NT2/D1 (cell line): ENCODE results near the gene ZNF655.
"Not testable (repeated sequence)": the region's sequence is repeated elsewhere in the genome, so short reads cannot be mapped to it uniquely, and the experiment has no call there.

Source experiments
- DNase-seq: peaks from one replicate; pipeline ENCODE4 v3.0.0-alpha.2; 2011; ENCODE audit warnings: low read depth, low spot score
- H3K27me3 ChIP-seq: 2 replicates; pipeline ENCODE4 v1.6.0; 2011; ENCODE audit warnings: mild to moderate bottlenecking; ENCODE audit not compliant: insufficient read length, insufficient read depth
- H3K36me3 ChIP-seq: 2 replicates; pipeline ENCODE4 v1.6.1; 2011; ENCODE audit warnings: mild to moderate bottlenecking, low read length, mixed read lengths; ENCODE audit not compliant: insufficient read depth, insufficient read length
- H3K4me1 ChIP-seq: 2 replicates; pipeline ENCODE4 v1.5.1; 2011; ENCODE audit not compliant: insufficient read depth, insufficient read length
- H3K4me3 ChIP-seq: 2 replicates; pipeline ENCODE4 v1.5.1; 2011; ENCODE audit warnings: low read depth; ENCODE audit not compliant: insufficient read length
- H3K9ac ChIP-seq: 2 replicates; pipeline ENCODE4 v1.6.0; 2011; ENCODE audit warnings: low read depth; ENCODE audit not compliant: insufficient read length
- H3K9me3 ChIP-seq: 2 replicates; pipeline ENCODE4 v1.5.1; 2011; ENCODE audit warnings: mild to moderate bottlenecking, low read length; ENCODE audit not compliant: insufficient read depth
- SUZ12 ChIP-seq: IDR thresholded peaks from 2 replicates; pipeline ENCODE4 v1.6.1; 2011; ENCODE audit not compliant: insufficient read length, insufficient read depth; ENCODE audit errors: extremely low read depth
- YY1 ChIP-seq: IDR thresholded peaks from 2 replicates; pipeline ENCODE4 v1.6.1; 2011; ENCODE audit not compliant: insufficient read length, insufficient read depth
- ZNF274 ChIP-seq: IDR thresholded peaks from 2 replicates; pipeline ENCODE4 v1.6.1; 2011; ENCODE audit warnings: mild to moderate bottlenecking, low read depth, low read length

The ZNF655 gene

GRCh38 chr7:99579281-99579955 lies 21.0 kb downstream of the ZNF655 start:
- no peaks in the 10 kb centered on the region for H3K4me1 ChIP-seq
- no peaks in the 10 kb centered on the region for H3K9me3 ChIP-seq
- peaks cover 7% of the 10 kb centered on the region for H3K36me3 ChIP-seq
- TF ChIP-seq SUZ12 (no peak), YY1 (no peak), ZNF274 (no peak)
- peak overlapping the region; percentile 54 for H3K4me3 ChIP-seq
- no peaks in the 10 kb centered on the region for H3K27me3 ChIP-seq
- H3K9ac ChIP-seq, result peak overlapping the region; percentile 82
- DNase-seq, result no peak

GRCh38 chr7:99579956-99580777 lies 21.7 kb downstream of the ZNF655 start:
- H3K4me3 ChIP-seq, result peak overlapping the region; percentile 54
- TF ChIP-seq SUZ12, result no peak
- no peak for TF ChIP-seq YY1
- TF ChIP-seq ZNF274, result no peak
- no peaks in the 10 kb centered on the region for H3K36me3 ChIP-seq
- no peaks in the 10 kb centered on the region for H3K9me3 ChIP-seq
- DNase-seq, result peak; percentile 49
- no peaks in the 10 kb centered on the region for H3K4me1 ChIP-seq
- no peaks in the 10 kb centered on the region for H3K27me3 ChIP-seq
- H3K9ac ChIP-seq, result peak overlapping the region; percentile 82

- Histone ChIP-seq H3K9ac (peak overlapping the region; percentile 82), H3K4me3 (peak overlapping the region; percentile 54)
- H3K36me3 ChIP-seq, H3K27me3 ChIP-seq, H3K4me1 ChIP-seq, H3K9me3 ChIP-seq, DNase-seq: not testable (repeated sequence)
These were observed 22.4 kb downstream of the ZNF655 start for GRCh38 chr7:99580778-99581332.

DNA sequence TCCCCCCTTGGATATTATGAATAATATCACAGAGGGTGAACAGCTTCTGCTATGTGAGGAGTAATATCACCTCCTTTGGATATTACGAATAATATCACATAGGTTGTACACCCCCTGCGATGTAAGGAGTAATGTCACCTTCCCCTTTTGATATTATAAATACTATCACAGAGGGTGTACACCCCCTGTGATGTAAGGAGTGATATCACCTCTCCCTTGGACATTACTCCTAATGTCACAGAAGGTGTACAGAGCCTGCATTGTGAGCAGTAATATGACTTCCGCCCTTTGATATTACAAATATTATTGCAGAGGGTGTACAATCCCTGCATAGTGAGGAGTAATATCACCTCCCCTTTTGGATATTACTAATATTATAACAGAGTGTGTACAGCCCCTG lies 30.4 kb downstream of the ZNF655 start:
- no peaks in the 10 kb centered on the region for H3K4me1 ChIP-seq
- no peak overlapping the region for H3K4me3 ChIP-seq
- TF ChIP-seq ZNF274, result no peak
- TF ChIP-seq SUZ12, result no peak
- TF ChIP-seq YY1, result no peak
- H3K9ac ChIP-seq, result no peak overlapping the region
- H3K27me3 ChIP-seq, result peaks cover 11% of the 10 kb centered on the region
- DNase-seq, result no peak
- H3K36me3 ChIP-seq, result no peaks in the 10 kb centered on the region
- no peaks in the 10 kb centered on the region for H3K9me3 ChIP-seq

- no peak for DNase-seq
- Histone ChIP-seq H3K9ac (no peak overlapping the region), H3K4me1 (no peaks in the 10 kb centered on the region), H3K36me3 (no peaks in the 10 kb centered on the region), H3K4me3 (no peak overlapping the region), H3K27me3 (no peaks in the 10 kb centered on the region), H3K9me3 (no peaks in the 10 kb centered on the region)
- no peak for TF ChIP-seq SUZ12
- TF ChIP-seq YY1, result no peak
- TF ChIP-seq ZNF274, result no peak
These were observed 36.7 kb downstream of the ZNF655 start for GRCh38 chr7:99594948-99595745.

DNA sequence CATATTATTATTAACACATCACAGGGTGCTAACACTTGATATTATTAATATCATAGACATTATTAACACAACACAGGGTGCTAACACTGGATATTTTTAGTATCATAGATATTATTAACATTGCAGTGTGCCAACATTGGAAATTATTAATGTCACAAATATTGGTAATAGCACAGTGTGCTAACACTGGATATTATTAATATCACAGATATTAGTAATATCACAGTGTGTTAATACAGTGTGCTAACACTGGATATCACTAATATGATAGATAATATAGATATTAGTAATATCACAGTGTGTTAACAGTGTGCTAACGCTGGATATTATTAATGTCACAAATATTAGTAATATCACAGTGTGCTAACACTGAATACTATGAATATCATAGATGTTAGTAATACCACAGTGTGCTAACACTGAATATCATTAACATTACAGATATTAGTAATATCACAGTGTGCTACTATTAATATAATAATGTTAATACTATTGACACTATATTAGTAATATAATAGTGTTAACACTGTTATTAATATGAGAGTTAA lies 38.0 kb downstream of the ZNF655 start:
- Histone ChIP-seq H3K27me3 (no peaks in the 10 kb centered on the region), H3K4me3 (no peak overlapping the region), H3K9ac (no peak overlapping the region), H3K4me1 (no peaks in the 10 kb centered on the region), H3K36me3 (no peaks in the 10 kb centered on the region), H3K9me3 (no peaks in the 10 kb centered on the region)
- TF ChIP-seq SUZ12, result no peak
- no peak for TF ChIP-seq YY1
- TF ChIP-seq ZNF274, result no peak
- no peak for DNase-seq
